A549 (cell line): Measurements from ENCODE around the gene ZNF385B.

Source experiments
- CTCF ChIP-seq: fragments of >200 bp; sonication (Bioruptor Twin); formaldehyde crosslinking; IDR thresholded peaks from 3 replicates; pipeline ENCODE4 v1.5.1; 2016
- FOSL2 ChIP-seq, 2 experiments: fragments of 450-650 bp in 1 of 2; fragments of >200 bp in 1 of 2; sonication (Bioruptor Twin) in 1 of 2; formaldehyde crosslinking; IDR thresholded peaks; 2 replicates each; pipeline versions ENCODE4 v1.5.0 to v1.6.1; 2016 to 2020; ENCODE audit warnings: mild to moderate bottlenecking in 1 of 2, moderate library complexity in 1 of 2
- MAX ChIP-seq: IDR thresholded peaks from 2 replicates; pipeline ENCODE4 v1.6.1; 2012
- MYC ChIP-seq: IDR thresholded peaks from 2 replicates; pipeline ENCODE4 v1.6.1; 2012; ENCODE audit warnings: mild to moderate bottlenecking, inconsistent platforms, low read length, improper control_type of control experiment, borderline replicate concordance
- REST ChIP-seq: fragments of 200-600 bp; sonication (generic); IDR thresholded peaks from 2 replicates; pipeline ENCODE4 v1.6.1; 2016; ENCODE audit warnings: antibody characterized with exemption, mild to moderate bottlenecking, moderate library complexity
- TP53 ChIP-seq: fragments of 250-450 bp; sonication (Bioruptor Pico); IDR thresholded peaks from 2 replicates; pipeline ENCODE4 v1.5.0; 2021; ENCODE audit warnings: mild to moderate bottlenecking, moderate library complexity
- USF2 ChIP-seq: fragments of 450-650 bp; IDR thresholded peaks from 2 replicates; pipeline ENCODE4 v1.6.1; 2014; ENCODE audit warnings: antibody characterized with exemption
- ZC3H11A ChIP-seq: fragments of 450-650 bp; IDR thresholded peaks from 2 replicates; pipeline ENCODE4 v1.6.1; 2014; ENCODE audit warnings: antibody characterized with exemption, mild to moderate bottlenecking

- TF ChIP-seq TP53 (CRISPR knock-in tag) (no peak), CTCF (no peak), FOSL2 (IDR thresholded peaks at IDR 0.05) (no peak), FOSL2 (CRISPR knock-in tag; IDR thresholded peaks at IDR 0.05) (no peak), MAX (no peak), MYC (no peak), ZC3H11A (no peak), USF2 (no peak), REST (no peak)
Measured at GRCh38 chr2:179470992-179471391, 390.4 kb downstream of the ZNF385B start.
